Heart right ventricle (tissue), 16 donors: ENCODE results near the gene CTSK. TPM values are rescaled to one million over a fixed set of nuclear protein-coding genes. Genes with fewer than 3 reads are reported as not detected.
A peak's percentile ranks its signal among the peaks of the same experiment; 100 is the strongest.
"Not testable (repeated sequence)": the region's sequence is repeated elsewhere in the genome, so short reads cannot be mapped to it uniquely, and the experiment has no call there.

ENCODE experiments used
- ATAC-seq, 8 donors: fragments of 200-7000 bp; cut with Tn5 transposase; one replicate each; pipeline ENCODE4 v1.9.1; 2020; ENCODE audit warnings: mild to moderate bottlenecking in 8 of 8, moderate library complexity in 8 of 8, moderate number of reproducible peaks in 1 of 8
- DNase-seq, 2 donors: peaks; one replicate each; pipeline ENCODE4 v3.0.0-alpha.2; 2020
- H3K27ac ChIP-seq, 10 donors: fragments of 200-600 bp; sonication (generic) in 2 of 10; one replicate each; pipeline versions ENCODE4 v1.5.0 to v1.8.0; 2020 to 2022; ENCODE audit warnings: mild to moderate bottlenecking in 3 of 10
- H3K27me3 ChIP-seq, 7 donors: fragments of 200-600 bp; one replicate each; pipeline ENCODE4 v1.8.0; 2021 to 2022; ENCODE audit warnings: mild to moderate bottlenecking in 2 of 7
- H3K36me3 ChIP-seq, 9 donors: fragments of 200-600 bp; sonication (generic) in 1 of 9; one replicate each; pipeline versions ENCODE4 v1.5.0 to v1.8.0; 2020 to 2022; ENCODE audit warnings: mild to moderate bottlenecking in 2 of 9
- H3K4me1 ChIP-seq, 9 donors: fragments of 200-600 bp; sonication (generic) in 1 of 9; one replicate each; pipeline versions ENCODE4 v1.5.0 to v1.8.0; 2020 to 2022; ENCODE audit warnings: mild to moderate bottlenecking in 4 of 9
- H3K4me3 ChIP-seq, 10 donors: fragments of 200-600 bp; sonication (generic) in 2 of 10; one replicate each; pipeline versions ENCODE4 v1.5.0 to v1.8.0; 2020 to 2022; ENCODE audit warnings: mild to moderate bottlenecking in 7 of 10, moderate library complexity in 2 of 10
- H3K9me3 ChIP-seq, 11 donors: fragments of 200-600 bp in 10 of 11; sonication (generic) in 2 of 11; one replicate each; pipeline versions ENCODE4 v1.5.0 to v1.8.0; 2013 to 2022; ENCODE audit warnings: mild to moderate bottlenecking in 2 of 11, control low read depth in 1 of 11, moderate library complexity in 1 of 11
- CTCF ChIP-seq, 9 donors: fragments of 200-600 bp; sonication (generic) in 2 of 9; IDR thresholded peaks; one replicate each; pipeline versions ENCODE4 v1.5.0 to v1.8.0; 2021 to 2022; ENCODE audit warnings: antibody characterized with exemption in 9 of 9, mild to moderate bottlenecking in 5 of 9, moderate library complexity in 1 of 9
- WGBS, 2 donors: extraction: QIAGEN DNeasy Blood & Tissue Kit; methylation state at CpG; one replicate each; pipeline ENCODE4 v1.1.7; 2013; ENCODE audit warnings: inconsistent platforms in 1 of 2; 5-methylcytosine and 5-hydroxymethylcytosine counted together
- intact Hi-C, 10 donors: fragments of 100-400 bp; cut with DNase I; formaldehyde crosslinking; loops; one replicate each; pipeline versions ENCODE4 v1.11.1 to v1.14.2; 2022
- polyA plus RNA-seq, 2 donors: library from polyadenylated mRNA; stranded (reverse); fragments of 200-250 nt; gene quantifications; one replicate each; pipeline ENCODE4 v1.2.3, GENCODE V29; 2013
- total RNA-seq, 10 donors: library from RNA; stranded (reverse); fragmentation: NEBNext Ultra II Directional in 3 of 10; extraction: Animal tissue kit (Norgen Biotek cat#: 25700) in 3 of 10; gene quantifications; one replicate each; pipeline versions ENCODE4 v1.2.1 to v1.2.4, GENCODE V29; 2021 to 2023
- donor health status: Arrhythmogenic right ventricular cardiomyopathy.
- donor health status: ischemic (EF 13 %, LVEDD 7.1; RV severe dilation, severe dysfunction).
- donor health status: healthy with polysubstance abuse.
- donor health status: DM: no; HTN: yes; CAD: no.
- donor health status: DM: no; HTN: no; CAD: no.
- donor health status: ischemic (EF 25% LVEDD 6.9; RV normal size, moderate dysfunction).
- donor health status: ischemic (EF 25% LVEDD 5.7; RV mildly dilated, moderate dysfunction).
- donor health status: healthy.
- donor health status: DM: yes; HTN: yes; CAD: no.
- donor health status: Ischemic cardiomyopathy.
- donor health status: ischemic (EF 35%, LVEDD 5.7; RV mildly dilated, moderate dysfunction).
- donor health status: nonischemic (EF 11% LVEDD 7.7; RV severe dilation, severe dysfunction).
- donor health status: DM: yes; HTN: yes; CAD: no.
- donor health status: PGD.
- donor health status: ischemic (EF 29% LVEDD 5.4; RV normal size, mild dysfunction).
- donor health status: nonischemic (EF 23%, LVEDD 6.1; RV moderate dilation, normal function).

Gene CTSK
- total and polyA plus RNA-seq, 12 donors: 2.1 to 10.1 (median 6.3) TPM

GRCh38 chr1:150842964-150843363 is 34.9 kb upstream of the CTSK start:
- Histone ChIP-seq H3K4me3 (no peak overlapping the region), H3K27me3 (no peaks in the 10 kb centered on the region), H3K4me1 (peaks cover 0 to 50% (median 19%) of the 10 kb centered on the region in 9 donors), H3K9me3 (no peaks in the 10 kb centered on the region), H3K36me3 (peaks cover 0 to 86% (median 16%) of the 10 kb centered on the region in 9 donors), H3K27ac (peak overlapping the region in 2 of 10 donors; percentile 19 to 21)
- intact Hi-C loops: no loop called here
- DNase-seq (no peak), ATAC-seq (no peak)
- TF ChIP-seq CTCF (IDR thresholded peaks at IDR 0.05): no peak
- 68 to 77% methylated on average over 2 of the region's 2 CpGs for WGBS, 2 donors

- Histone ChIP-seq H3K9me3 (no peaks in the 10 kb centered on the region), H3K4me1 (peaks cover 0 to 44% (median 18%) of the 10 kb centered on the region in 9 donors), H3K27me3 (no peaks in the 10 kb centered on the region), H3K36me3 (peaks cover 0 to 86% (median 16%) of the 10 kb centered on the region in 9 donors), H3K27ac (peak overlapping the region in 2 of 10 donors; percentile 19 to 32), H3K4me3 (no peak overlapping the region)
- intact Hi-C loops: no loop called here
- TF ChIP-seq CTCF (IDR thresholded peaks at IDR 0.05): no peak
- ATAC-seq (no peak), DNase-seq (no peak)
- WGBS, 2 donors: 18 to 35% methylated on average over 2 of the region's 2 CpGs
Observed at GRCh38 chr1:150842343-150842742, 34.3 kb upstream of the CTSK start.

- DNase-seq (no peak), ATAC-seq (no peak)
- Histone ChIP-seq H3K27me3 (no peaks in the 10 kb centered on the region), H3K27ac (peak overlapping the region in 2 of 10 donors; percentile 19 to 32), H3K4me3 (no peak overlapping the region), H3K9me3 (no peaks in the 10 kb centered on the region), H3K4me1 (peaks cover 0 to 39% (median 15%) of the 10 kb centered on the region in 9 donors), H3K36me3 (peaks cover 0 to 86% (median 21%) of the 10 kb centered on the region in 9 donors)
- TF ChIP-seq CTCF (IDR thresholded peaks at IDR 0.05): no peak
- intact Hi-C loops: no loop called here
- 96 to 98% methylated on average over 3 of the region's 3 CpGs for WGBS, 2 donors
Observed at GRCh38 chr1:150841626-150842025, 33.6 kb upstream of the CTSK start.

GRCh38 chr1:150840850-150841249 is 32.8 kb upstream of the CTSK start:
- H3K27ac ChIP-seq, H3K9me3 ChIP-seq, intact Hi-C loops, ATAC-seq, DNase-seq, H3K4me3 ChIP-seq, H3K27me3 ChIP-seq: not testable (repeated sequence)
- peaks cover 0 to 32% (median 15%) of the 10 kb centered on the region in 9 donors for H3K4me1 ChIP-seq
- peaks cover 0 to 87% (median 24%) of the 10 kb centered on the region in 9 donors for H3K36me3 ChIP-seq
- 92 to 96% methylated on average over 11 of the region's 11 CpGs for WGBS, 2 donors

GRCh38 chr1:150836129-150836773 is 28.2 kb upstream of the CTSK start:
- DNase-seq: no peak
- no peaks in the 10 kb centered on the region for H3K9me3 ChIP-seq
- H3K27ac ChIP-seq: peak overlapping the region in 1 of 10 donors; percentile 19
- intact Hi-C loops: loop anchor here in 3 of 10 donors (10.0 kb wide), 2 partner anchors 89 to 491 kb away; partner anchors contain the start of gene SETDB1 (in 2 of the 3)
- TF ChIP-seq CTCF (IDR thresholded peaks at IDR 0.05): no peak
- peaks cover 0 to 11% (median 2%) of the 10 kb centered on the region in 9 donors for H3K4me1 ChIP-seq
- no peak overlapping the region for H3K4me3 ChIP-seq
- H3K27me3 ChIP-seq: no peaks in the 10 kb centered on the region
- ATAC-seq: no peak
- H3K36me3 ChIP-seq: peaks cover 0 to 100% (median 58%) of the 10 kb centered on the region in 9 donors
- 79 to 85% methylated on average over 6 of the region's 6 CpGs for WGBS, 2 donors

GRCh38 chr1:150833961-150834360 is 25.9 kb upstream of the CTSK start:
- Histone ChIP-seq H3K36me3 (peaks cover 0 to 100% (median 67%) of the 10 kb centered on the region in 9 donors), H3K4me1 (peaks cover 0 to 11% (median 0%) of the 10 kb centered on the region in 9 donors)
- not testable (repeated sequence) for H3K9me3 ChIP-seq, H3K27me3 ChIP-seq, ATAC-seq, H3K27ac ChIP-seq, H3K4me3 ChIP-seq, DNase-seq
- intact Hi-C loops: loop anchor here in 3 of 10 donors (10.0 kb wide), 2 partner anchors 91 to 489 kb away; partner anchors contain the start of gene SETDB1 (in 2 of the 3)
- whole genome bisulfite sequencing, 2 donors: 97 to 98% methylated on average over 6 of the region's 6 CpGs
